Inflammatory macrophage (primary cell): ENCODE measurements around the gene AJM1.
A peak's percentile ranks its signal among the peaks of the same experiment; 100 is the strongest.

Experiments
- DNase-seq, 2 donors: peaks; one replicate each; pipeline ENCODE4 v3.0.0-alpha.2; 2020 to 2022

Gene AJM1

DNA sequence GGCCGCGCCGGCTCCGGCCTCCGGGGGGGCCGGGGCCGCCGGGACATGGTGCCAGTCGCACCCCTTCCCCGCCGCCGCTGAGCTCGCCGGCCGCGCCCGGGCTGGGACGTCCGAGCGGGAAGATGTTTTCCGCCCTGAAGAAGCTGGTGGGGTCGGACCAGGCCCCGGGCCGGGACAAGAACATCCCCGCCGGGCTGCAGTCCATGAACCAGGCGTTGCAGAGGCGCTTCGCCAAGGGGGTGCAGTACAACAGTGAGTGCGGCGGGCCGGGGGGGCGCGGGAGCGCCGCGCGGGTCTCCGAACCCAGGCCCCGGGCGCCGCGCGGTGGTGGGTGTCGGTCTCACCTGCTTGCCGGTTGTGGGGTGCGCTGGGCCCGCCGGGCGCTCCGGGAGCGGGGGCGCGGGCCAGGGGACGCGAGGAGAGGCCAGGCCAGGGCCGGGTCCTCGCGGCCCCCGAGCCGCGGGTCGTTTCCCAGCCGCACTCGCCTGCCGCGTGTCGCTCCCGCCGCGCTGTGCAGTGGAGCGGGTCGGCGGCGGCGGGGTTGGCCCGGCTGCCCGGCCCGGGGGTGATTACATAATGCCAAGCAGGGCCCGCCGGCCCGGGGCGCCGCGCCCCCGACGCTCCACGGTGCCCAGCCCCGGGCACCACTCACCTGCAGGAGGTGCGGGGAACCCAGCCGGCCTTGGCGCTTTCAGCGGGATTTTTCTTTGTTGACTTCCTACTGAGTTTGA lies 34.0 kb upstream of the AJM1 start:
- no peak for DNase-seq

DNA sequence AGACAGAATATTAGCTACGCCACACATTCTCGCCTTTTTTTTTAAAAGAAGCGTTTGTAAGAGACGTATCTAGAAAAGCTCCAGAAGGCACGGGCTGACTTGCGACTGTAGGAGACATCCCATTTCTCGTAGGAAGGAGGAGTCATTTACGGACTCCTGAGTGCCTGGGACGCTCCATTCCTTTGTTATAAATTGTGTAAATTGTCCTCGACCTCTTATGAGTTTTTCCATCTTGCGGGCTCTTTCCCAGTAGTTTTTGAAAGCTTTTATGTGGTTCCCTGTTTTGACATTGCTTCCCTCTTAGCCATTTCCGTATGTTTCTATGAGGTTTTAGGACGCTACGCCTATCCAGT lies 33.5 kb upstream of the AJM1 start:
- no peak for DNase-seq

DNA sequence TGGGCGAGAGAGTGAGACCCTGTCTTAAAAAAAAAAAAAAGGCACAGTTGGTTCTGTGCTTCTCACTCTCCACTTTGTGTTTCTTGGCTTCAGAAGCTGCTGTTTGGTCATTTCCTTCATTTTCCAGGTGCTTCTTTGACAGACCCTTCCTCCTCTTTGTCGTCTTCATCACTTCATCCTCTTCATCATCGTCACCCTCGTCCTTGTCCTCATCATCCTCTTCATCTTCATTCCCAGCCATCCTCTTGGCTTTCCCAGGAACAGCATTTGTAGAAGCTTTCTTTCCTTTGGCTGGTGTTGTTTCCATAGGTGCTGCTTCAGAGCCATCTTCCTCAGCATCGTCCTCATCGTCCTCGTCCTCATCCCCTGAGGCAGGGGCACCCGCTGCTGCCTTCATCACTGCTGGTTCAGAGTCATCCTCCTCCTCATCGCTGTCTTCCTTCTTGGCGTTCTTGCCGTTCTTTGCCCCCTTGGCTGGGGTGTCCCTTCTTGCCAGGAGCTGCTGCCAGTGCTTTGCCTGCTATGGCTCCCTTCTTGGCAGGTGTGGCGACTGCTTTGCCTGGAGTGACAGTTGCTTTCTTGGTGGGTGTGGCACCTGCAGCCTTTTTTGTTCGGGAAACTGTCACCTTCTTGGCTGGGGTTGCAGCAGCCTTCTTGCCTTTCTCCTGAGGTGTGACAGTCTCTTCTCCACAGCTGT lies 27.4 kb upstream of the AJM1 start:
- DNase-seq: no peak

DNA sequence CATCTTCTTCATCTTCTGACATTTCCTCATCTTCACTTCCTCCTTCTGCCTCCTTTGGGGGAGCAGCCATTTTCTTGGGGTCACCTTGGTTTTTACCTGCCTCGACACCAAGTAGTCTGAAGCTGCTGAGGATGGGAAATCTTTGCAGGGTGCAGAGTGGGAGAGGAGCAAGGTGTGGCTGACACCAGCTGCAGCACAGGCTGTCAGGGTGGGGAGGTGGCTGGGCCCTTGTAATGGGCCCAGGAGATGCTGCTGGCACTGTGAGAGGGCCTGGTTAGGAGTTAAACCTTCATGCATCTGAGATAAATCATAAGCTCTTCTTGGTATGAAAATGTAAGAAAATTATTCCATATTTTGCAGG lies 26.9 kb upstream of the AJM1 start:
- no peak for DNase-seq

DNA sequence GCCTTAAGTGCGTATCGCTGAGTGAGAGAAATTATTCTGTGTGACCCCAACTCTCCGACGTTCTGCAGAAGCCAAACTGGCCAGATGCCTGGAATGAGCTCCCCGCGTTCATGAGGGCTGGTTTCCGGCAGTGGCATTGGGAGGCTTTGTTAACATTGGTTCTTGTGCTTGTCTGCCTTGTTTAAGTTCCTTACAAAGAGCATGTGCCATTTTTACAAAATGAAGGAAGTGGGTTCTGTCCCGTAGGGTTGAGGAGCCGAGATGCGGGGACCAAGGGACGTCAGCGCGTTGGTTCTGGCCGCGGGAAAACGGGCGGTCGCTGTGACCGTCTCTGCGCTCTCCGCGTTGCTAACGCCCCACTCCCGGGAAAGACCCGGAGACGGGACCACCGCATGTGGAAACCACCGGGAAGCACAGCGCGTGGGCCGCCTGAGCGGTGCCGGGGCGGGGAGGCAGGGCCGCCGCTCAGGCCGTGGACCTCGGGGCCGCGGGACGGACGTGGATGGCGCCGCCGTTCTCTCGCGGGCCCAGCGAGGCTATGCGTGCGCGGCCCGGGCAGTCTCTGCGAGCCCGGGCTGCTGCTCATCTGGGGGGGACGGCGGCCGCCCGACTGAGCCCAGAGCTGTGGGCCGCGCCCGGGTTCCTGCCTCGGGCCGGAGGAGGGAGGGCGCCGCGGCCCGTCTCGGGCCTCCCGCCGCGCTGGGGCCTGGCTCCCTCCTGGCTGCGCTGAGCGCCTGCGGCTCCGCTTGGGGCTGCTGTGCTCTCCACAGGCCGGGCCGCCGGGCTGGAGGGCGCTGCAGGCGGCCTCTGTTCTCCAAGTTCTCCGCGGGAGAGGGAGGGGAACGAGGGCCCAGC lies 21.1 kb upstream of the AJM1 start:
- peak; percentile 35 to 45 for DNase-seq

DNA sequence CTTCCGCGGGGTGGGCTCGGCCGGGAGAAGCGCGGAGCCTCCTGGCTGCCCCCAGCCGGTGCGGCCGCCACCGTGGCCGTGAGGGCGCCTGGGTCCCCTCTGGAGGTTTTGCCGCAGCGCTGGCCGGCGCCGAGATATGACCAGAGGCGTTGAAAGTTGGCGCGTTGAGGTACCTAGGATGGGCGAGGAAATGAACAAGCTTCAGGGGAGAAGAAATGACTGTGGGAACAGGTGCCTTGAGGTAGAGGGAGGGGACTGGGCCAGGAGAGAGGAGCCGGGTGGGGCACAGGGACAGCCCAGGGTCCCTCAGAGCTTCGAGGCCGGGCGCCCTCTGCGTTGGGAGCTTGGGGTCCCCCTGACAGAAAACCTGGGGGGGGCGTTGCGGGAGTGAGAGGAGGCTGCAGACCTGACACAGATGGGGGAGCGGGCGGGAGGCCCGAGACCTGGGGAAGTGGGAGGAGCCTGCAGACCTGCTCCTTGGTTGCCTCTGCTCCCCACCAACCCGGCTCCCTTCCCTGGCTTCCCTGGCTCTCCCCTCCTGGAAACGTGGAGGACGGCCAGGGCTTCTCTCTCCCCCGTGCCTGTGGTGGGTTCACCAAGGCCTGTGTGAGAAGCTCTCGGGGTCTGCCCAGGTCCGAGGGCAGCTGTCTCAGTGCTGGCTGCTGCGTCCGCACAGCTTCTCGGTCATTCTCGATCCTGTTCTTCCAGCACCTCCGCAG lies 20.3 kb upstream of the AJM1 start:
- no peak for DNase-seq

DNA sequence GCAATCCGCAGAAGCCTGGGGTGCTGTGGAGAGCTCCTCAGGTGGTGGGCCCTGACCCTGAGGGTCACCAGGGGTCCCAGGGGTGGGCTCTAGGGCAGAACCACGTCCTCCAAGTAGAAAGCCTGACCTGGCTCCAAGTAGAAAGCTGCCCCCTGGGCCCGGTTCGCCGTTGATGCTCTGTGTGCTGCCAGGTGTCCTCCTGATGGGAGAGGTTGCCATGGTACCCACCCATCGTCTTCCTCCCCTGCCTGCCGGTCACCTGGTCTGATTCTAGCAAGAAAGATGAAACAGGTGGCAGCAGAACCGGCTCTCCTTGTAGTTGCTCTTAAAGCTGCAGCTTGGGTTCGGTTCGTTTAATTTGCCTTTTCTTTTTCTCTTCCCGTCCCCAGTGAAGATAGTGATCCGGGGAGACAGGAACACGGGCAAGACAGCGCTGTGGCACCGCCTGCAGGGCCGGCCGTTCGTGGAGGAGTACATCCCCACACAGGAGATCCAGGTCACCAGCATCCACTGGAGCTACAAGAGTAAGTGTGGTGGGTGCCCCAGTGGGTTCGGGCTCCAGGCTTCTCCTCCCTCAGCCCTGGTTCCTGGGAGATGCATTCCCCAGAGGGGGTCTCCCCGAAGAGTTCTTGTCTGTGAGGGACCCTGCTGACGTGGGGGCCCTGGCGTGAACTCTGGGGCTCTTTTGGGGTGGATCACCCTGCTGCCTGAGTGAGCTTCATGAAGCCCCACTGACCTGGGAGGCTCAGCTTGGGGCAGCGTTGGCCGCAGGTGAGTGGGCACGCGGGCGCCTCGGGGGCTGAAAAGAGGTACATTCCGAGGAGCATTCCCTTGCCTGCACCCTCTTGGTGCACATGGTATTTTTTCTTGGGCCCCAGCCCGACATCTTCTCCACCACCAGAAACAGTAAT lies 18.9 kb upstream of the AJM1 start:
- no peak for DNase-seq

DNA sequence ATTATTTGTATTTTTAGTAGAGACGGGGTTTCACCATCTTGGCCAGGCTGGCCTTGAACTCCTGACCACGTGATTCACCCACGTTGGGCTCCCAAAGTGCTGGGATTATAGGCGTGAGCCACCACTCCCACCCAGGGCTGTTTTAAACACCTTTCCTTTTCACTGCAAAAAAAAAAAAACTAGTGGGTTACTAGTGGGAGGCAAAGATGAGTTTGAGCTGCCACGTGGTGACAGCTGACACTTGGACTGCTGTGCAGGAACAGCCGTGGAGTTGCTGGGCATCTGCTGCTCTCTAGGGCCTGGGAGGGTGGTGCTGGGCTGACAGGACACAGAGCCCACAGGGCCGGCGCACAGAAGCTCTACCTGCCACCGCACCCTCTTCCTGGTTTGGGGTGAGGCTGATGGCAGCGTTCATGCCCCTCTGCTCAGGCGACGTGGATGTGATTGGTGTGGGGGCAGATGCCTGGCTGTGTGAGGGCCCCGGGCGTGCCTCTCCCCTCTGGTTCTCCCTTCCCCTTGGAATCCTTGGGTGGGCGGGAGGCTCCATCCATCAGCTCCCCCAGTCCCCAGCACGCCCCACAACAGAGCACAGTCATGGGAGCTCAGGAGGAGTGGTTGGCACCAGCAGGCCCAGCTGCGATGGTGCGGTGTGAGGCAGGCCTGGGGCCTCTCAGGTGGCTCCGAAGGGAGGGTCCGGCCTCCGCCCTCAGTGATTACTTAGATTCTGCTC lies 17.6 kb upstream of the AJM1 start:
- DNase-seq: no peak

DNA sequence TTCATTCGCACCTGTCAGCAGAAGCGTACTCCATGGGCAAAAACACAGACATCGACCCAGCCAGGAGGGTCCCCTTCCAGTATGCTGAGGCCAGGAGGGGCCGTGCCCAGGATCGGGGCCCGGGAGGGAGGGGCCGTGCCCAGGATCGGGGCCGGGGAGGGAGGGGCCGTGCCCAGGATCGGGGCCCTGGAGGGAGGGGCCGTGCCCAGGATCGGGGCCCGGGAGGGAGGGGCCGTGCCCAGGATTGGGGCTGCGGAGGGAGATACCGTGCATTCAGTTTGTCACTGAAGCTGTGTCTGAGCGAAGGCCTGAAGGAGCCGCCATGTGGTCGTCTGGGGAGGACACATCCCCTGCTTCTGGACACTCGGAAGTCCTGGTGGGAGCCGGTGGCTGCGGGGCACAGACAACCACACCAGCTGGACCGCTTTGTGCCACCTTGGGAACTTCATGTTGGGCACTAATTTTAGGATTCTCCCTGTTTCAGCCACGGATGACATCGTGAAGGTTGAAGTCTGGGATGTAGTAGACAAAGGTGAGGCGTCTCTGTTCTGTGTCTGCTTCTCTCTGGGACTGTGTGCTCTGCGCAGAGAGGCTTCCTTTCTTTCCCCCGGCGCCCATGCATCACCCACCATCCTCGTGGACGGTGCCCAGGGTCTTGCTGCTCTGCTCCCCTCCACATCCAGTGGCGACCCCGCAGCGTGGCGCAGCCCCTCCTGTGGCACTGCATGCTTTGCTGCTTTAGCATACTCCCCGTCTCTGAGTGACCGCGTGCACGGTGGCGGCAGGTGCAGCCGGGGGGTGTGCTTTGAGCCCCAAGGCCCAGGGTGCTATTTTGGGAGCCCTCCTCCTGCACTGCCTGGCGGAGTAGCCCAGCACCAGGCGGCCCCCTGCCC lies 16.7 kb upstream of the AJM1 start:
- no peak for DNase-seq

DNA sequence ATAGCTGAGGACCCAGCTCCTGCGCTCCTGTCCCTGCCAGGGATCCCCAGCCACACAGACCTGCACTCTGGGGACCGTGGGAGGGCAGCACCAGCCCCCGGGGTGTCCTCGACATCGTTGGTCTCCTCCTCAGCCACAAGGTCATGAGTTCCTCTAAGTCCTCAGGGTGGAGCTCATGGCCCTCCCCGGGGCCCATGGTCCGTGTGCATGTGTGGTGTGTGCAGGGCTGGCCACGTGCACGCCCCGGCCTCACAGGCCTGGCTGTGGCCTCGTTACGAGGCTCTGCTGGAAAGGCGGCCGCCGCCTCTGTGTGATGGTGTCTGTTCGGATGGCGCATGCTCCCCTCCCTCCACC lies 16.1 kb upstream of the AJM1 start:
- DNase-seq: no peak

DNA sequence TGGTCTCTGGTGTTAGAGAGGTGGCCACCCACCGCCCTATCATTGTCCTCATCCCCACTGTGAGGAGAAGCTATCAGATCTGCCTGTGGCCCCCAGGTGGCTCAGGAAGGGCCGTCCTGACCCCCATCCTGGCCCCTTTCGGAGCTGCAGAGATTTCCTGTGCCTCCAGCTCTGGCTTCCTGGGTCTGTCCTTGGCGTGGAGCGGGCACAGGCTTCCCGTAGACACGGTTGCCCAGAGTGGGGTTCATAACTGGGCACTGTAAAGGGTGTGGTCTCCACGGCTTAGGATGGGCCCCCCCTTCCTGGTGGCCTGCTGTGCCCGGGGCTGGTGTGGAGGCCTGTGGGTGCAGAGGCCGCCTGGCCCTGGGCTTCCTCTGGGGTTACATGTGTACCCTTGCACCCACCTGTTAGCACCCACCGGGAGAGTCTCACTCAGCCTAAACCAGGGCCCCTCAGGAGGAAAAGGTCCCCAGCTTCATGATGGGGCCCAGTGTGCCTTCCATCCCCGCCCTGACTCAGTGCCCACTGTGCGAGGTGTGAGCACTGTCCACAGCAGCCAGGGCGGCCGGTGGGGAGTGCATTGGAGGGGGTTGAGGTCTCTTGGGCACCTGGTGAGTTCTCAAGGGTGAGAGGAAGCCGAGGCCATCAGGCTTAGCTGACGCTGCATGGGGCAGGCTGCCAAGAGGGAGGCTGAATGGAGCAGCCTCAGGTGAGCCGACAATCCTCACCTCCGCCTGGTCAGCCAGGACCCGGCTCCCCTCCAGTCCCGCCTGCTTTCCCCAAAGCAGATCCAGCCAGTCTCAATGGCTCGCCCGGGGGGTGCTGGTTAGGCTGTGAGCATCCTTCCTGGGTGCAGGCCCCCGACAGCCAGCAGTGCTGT lies 15.3 kb upstream of the AJM1 start:
- DNase-seq: no peak

DNA sequence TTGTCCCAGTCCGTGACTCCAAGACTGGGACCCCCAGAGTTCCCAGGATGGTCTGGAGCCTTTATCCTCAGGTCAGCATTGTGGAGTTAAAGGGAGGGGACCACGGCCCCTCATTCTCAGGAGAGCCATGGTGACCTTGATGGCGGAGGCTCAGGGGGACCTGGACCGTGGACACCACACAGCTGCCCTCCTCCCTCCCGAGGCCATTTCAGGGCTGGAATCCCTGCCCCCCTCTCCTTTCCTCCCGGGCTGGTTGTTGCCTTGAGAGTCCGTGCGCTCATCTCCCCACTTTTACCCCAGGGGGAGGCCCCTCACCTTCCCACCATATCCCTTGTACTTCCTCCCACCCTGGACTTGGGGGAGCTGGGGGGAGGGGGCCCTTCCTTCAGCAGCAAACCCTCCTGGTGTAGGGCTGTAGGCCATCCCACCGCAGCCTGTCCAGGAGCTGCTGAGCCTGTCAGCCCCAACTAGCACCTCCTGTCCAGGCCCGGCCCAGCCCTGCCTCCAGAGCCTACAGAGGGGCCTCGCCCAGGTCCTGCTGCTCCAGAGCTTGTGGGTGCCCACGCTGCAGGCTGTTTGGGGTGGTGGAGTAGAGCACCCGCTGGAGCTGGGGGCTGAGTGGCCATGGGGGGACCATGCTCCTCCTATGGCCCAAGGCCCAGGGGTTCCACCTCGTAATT lies 14.3 kb upstream of the AJM1 start:
- DNase-seq: no peak

DNA sequence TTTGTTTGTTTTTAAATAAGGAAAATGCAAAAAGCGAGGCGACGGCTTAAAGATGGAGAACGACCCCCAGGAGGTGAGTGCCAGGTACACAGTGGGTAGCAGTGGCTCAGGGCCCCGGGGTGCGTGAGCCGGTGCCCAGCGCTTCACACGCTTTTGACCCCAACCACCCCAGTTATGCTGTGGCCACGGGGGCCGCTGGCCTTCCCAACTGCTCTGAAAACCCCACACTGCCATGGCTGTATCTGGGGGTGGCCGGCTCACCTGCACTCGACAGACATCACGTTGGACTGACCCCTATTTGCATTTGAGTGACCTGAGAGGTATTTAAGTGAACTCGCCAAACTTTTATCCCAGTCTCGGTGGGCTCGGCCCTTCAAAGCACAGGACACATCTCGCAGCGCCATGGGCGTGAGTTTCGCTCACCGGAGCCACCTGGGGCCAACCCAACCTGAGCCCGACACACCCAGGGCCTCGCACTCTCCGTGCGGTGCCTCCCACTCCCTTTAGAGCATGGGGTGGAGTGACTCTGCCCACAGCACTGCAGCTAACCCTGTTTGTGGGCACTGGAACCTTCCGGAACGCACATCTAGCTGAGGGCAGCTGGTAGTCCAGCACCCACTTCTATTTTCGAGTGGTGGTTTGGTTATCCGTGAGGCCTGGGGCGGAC lies 13.7 kb upstream of the AJM1 start:
- no peak for DNase-seq

DNA sequence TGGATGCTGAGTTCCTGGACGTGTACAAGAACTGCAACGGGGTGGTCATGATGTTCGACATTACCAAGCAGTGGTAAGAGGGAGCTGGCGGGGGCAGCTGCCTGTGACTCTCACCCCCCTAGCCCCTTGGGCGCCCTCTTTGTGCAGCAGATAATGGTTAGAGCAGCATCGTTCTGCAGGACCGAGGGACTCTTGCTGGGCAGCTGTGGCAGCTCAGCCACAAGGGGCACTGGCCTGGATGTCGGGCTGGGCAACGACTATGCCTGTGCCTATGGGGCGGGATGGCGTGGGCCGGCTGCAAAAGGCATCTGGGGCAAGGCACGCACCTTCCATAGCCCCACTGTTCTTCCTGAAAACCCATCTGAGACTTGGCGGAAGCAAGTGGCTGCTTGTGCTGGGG lies 12.9 kb upstream of the AJM1 start:
- DNase-seq: no peak

DNA sequence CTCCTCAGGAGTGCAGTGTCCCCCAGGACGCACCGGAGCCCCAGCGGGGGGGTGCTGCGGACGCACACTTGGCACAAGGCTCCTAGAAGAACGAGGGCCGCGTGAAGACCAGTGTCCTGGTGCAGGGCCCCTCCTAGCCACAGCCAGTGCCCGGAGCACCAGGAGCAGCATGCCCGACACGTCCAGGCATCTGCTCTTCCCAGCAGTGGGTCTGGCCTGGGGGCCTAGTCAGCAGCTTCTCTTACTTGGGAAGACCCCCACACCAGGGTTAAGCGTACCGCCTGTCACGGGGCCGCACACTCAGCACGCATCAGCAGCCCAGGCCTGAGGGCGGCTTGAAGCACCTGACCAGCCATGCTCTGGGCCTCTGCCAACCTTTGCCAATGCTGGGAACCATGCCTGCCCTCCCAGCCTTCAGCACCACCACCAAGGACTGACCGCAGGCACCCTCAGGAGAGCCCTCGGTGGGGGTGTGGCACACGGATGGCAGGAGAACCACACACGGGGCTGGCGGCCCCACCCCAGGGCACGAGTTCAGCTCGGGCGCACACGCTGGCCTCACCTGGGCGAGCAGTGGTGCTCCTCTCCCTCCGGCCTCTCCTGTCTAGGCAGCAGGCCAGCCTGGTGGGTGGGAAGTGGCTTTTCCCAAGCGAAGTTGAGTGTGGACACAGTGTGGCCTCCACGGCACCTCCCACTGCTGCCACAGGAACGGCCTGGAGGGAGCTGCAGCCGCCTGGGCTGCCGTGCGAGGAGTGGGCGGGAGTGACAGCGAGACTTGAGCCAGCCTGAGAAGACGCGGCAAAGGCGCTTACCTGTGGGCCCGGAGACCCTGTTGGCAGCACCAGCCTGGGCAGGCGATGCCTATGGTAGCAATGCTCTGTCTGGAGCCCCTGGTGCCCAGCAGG lies 12.0 kb upstream of the AJM1 start:
- DNase-seq: no peak

DNA sequence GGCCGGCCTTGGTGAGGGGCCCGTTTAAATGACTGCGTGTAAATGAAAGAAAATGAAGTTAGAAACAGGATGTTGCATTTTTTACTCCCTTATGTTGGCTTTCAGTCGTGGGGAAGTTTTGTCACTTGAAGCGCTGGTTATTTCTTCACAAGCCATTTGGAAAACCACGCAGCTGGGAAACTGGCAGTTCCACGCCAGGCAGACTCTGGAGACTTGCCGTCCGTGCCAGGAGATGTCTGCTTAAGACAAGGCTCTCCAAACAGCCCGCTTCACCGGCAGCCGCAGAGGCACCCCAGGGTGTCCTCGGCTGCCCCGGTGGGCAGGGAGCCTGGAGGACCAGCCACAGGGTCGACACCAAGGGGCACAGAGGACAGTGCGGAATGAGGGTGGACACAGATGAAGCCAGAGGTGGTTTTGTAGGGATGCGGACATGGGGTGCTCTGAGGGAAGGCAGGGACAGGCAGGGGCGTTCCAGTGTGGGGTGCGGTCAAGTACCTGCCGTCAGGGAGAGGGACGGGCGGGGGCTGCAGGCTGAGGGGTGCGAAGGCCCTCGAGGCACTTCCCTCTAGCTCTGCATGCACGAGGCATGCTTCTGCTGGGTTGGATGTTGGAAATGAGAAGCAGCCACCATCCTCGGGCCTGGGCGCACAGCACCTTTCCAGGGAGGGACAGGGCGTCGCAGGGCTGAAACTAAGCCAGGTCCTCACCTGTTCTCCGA lies 11.1 kb upstream of the AJM1 start:
- DNase-seq: no peak
